GM15510 (cell line): Measurements from ENCODE around the gene TMEM238L.

ENCODE experiments used
- POLR2A ChIP-seq: IDR thresholded peaks from 3 replicates; pipeline ENCODE4 v1.6.1; 2011; ENCODE audit warnings: borderline replicate concordance; ENCODE audit not compliant: insufficient read length; ENCODE audit errors: extremely low read depth

Gene TMEM238L

GRCh38 chr17:10814075-10814474, 10.2 kb upstream of the TMEM238L start:
- TF ChIP-seq POLR2A: no peak

GRCh38 chr17:10812674-10813073, 8.8 kb upstream of the TMEM238L start:
- TF ChIP-seq POLR2A: no peak

GRCh38 chr17:10809605-10810004, 5.7 kb upstream of the TMEM238L start:
- no peak for TF ChIP-seq POLR2A

- no peak for TF ChIP-seq POLR2A
Measured at GRCh38 chr17:10807704-10808128, 3.8 kb upstream of the TMEM238L start.

GRCh38 chr17:10806545-10807262, 2.8 kb upstream of the TMEM238L start:
- TF ChIP-seq POLR2A: no peak

- TF ChIP-seq POLR2A: no peak
Measured at GRCh38 chr17:10805911-10806310, 2.0 kb upstream of the TMEM238L start.

- no peak for TF ChIP-seq POLR2A
Measured at GRCh38 chr17:10804546-10804945, 647 bp upstream of the TMEM238L start.

- TF ChIP-seq POLR2A: no peak
Measured at GRCh38 chr17:10803350-10803749, 549 bp downstream of the TMEM238L start.

- no peak for TF ChIP-seq POLR2A
Measured at GRCh38 chr17:10802496-10803284, 1.2 kb downstream of the TMEM238L start.

- no peak for TF ChIP-seq POLR2A
Measured at GRCh38 chr17:10799407-10799806, 4.5 kb downstream of the TMEM238L start.

GRCh38 chr17:10798910-10799309, 5.0 kb downstream of the TMEM238L start:
- no peak for TF ChIP-seq POLR2A

GRCh38 chr17:10798332-10798749, 5.6 kb downstream of the TMEM238L start:
- no peak for TF ChIP-seq POLR2A

GRCh38 chr17:10797476-10798328, 6.2 kb downstream of the TMEM238L start:
- no peak for TF ChIP-seq POLR2A

GRCh38 chr17:10793816-10794215, 10.1 kb downstream of the TMEM238L start:
- TF ChIP-seq POLR2A: no peak

- TF ChIP-seq POLR2A: no peak
Measured at GRCh38 chr17:10793256-10793655, 10.6 kb downstream of the TMEM238L start.
